ENCODE measurements around the gene USH2A. TPM values are rescaled to one million over a fixed set of nuclear protein-coding genes. Genes with fewer than 3 reads are reported as not detected.
A peak's percentile ranks its signal among the peaks of the same experiment; 100 is the strongest.

USH2A gene
- total RNA-seq, 1 donor from 2014 or later = not detected

DNA sequence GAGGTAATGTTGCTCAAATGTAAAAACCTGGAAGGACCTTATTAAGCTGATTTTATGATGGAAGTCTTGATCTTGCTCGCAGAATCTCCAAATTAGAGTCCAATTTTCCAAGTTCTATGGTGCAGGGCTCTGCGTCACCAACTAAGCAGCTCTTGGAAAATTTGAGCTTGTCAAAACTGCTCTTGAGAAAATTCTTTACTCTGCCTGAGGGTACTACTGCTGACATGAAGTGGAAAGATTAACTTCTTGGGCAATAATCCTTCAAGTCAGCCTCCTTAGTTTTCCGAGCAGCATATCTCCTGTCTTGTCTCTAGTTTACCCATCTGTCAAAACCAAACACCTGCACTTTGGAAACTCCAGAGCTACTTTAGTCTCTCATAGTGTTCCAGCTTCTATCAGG, 562.4 kb downstream of the USH2A start:
- no peak for DNase-seq (ENCODE audit: low read depth)
- TF ChIP-seq, protein P1, sequence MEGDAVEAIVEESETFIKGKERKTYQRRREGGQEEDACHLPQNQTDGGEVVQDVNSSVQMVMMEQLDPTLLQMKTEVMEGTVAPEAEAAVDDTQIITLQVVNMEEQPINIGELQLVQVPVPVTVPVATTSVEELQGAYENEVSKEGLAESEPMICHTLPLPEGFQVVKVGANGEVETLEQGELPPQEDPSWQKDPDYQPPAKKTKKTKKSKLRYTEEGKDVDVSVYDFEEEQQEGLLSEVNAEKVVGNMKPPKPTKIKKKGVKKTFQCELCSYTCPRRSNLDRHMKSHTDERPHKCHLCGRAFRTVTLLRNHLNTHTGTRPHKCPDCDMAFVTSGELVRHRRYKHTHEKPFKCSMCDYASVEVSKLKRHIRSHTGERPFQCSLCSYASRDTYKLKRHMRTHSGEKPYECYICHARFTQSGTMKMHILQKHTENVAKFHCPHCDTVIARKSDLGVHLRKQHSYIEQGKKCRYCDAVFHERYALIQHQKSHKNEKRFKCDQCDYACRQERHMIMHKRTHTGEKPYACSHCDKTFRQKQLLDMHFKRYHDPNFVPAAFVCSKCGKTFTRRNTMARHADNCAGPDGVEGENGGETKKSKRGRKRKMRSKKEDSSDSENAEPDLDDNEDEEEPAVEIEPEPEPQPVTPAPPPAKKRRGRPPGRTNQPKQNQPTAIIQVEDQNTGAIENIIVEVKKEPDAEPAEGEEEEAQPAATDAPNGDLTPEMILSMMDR (IDR thresholded peaks at IDR 0.05; ENCODE audit: insufficient read depth, low read length, poor library complexity, severe bottlenecking) = no peak
- H3K27me3 ChIP-seq (ENCODE audit: control insufficient read depth, insufficient read depth, low read length) = no peaks in the 10 kb centered on the region

DNA sequence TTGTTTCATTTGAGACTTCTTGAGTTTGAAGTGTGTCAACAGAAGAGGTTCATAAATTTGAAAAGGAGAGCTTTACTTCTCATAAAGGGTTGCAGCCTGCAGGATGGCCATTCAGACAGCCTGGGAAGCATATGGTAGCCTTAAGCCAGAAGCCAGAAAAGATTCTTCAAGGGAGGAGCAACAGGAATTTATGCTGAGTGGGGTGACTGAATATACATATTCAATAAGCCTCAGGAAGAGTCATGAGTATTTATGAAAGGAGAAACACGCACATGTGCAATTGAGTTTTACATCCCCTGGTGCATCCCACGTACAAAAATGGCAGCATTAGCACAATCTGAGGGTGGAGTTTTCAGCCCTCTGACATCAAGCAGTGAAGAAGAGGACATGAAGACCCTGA, 565.9 kb downstream of the USH2A start:
- no peaks in the 10 kb centered on the region for H3K36me3 ChIP-seq (ENCODE audit: control insufficient read depth, insufficient read depth, low read length)
- TF ChIP-seq, protein P1 (IDR thresholded peaks at IDR 0.05; ENCODE audit: insufficient read depth, low read length, poor library complexity, severe bottlenecking) = no peak
- no peaks in the 10 kb centered on the region for H3K27me3 ChIP-seq (ENCODE audit: control insufficient read depth, insufficient read depth, low read length)
- H3K4me3 ChIP-seq (ENCODE audit: low read depth, low read length) = no peak overlapping the region
- DNase-seq (ENCODE audit: low read depth) = no peak

More for the DNA sequence above, 562.4 kb downstream of the USH2A start:
- Histone ChIP-seq H3K36me3 (ENCODE audit: control insufficient read depth, insufficient read depth, low read length) (no peaks in the 10 kb centered on the region), H3K4me3 (ENCODE audit: low read depth, low read length) (no peak overlapping the region)

DNA sequence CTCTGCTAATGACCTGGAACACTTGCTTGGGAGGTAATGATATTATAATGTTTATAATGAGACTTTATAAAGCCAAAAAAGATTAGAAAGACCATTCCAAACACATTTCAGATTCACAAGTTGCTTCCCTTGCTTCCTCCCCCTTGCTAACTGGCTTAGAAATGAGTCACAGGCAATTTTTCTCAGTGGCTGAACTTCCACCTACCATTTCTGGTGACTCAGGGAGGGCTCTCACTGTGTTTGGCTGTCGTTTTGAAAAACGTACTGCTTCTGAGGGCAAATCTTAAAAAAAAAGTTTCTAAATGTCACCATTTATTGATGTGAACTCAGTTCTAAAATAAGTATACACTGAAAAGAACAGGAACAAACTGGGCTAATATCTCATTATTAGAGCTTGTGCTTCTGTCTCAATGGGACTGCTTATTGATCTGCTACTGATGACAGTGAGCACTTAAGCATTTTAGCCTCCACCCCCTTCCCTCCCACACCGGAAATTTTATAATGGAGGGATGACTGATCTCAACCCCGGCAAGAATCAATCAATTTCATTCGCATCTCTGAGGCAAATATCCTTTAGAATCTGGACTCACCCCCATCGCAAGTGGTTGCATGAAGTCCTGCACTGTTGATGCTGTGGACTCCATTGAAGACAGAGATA, 577.9 kb downstream of the USH2A start:
- Histone ChIP-seq H3K36me3 (ENCODE audit: control insufficient read depth, insufficient read depth, low read length) (no peaks in the 10 kb centered on the region), H3K27me3 (ENCODE audit: control insufficient read depth, insufficient read depth, low read length) (no peaks in the 10 kb centered on the region), H3K4me3 (ENCODE audit: low read depth, low read length) (no peak overlapping the region)
- TF ChIP-seq, protein P1 (IDR thresholded peaks at IDR 0.05; ENCODE audit: insufficient read depth, low read length, poor library complexity, severe bottlenecking) = no peak
- DNase-seq (ENCODE audit: low read depth) = peak; percentile 58

DNA sequence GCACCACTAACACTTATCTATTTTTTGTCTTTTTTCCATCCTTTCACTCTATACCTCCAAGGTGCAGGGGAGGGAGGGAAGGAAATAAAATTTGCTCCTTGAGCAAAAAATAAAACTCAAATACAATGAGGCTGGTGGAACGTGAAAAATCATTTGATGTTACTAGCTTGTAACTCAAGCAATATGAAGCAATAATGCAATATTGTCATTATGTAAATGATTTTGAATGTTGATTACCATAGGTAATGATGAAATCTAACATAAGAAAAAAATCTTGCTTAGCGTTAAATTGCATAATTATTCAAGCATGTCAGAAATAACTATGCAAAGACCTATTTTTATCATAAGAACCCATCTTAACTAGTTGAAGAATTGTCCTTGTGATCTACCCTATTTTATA, 578.5 kb downstream of the USH2A start:
- H3K36me3 ChIP-seq (ENCODE audit: control insufficient read depth, insufficient read depth, low read length) = no peaks in the 10 kb centered on the region
- no peak for DNase-seq (ENCODE audit: low read depth)
- TF ChIP-seq, protein P1 (IDR thresholded peaks at IDR 0.05; ENCODE audit: insufficient read depth, low read length, poor library complexity, severe bottlenecking) = no peak
- H3K27me3 ChIP-seq (ENCODE audit: control insufficient read depth, insufficient read depth, low read length) = no peaks in the 10 kb centered on the region
- H3K4me3 ChIP-seq (ENCODE audit: low read depth, low read length) = no peak overlapping the region

DNA sequence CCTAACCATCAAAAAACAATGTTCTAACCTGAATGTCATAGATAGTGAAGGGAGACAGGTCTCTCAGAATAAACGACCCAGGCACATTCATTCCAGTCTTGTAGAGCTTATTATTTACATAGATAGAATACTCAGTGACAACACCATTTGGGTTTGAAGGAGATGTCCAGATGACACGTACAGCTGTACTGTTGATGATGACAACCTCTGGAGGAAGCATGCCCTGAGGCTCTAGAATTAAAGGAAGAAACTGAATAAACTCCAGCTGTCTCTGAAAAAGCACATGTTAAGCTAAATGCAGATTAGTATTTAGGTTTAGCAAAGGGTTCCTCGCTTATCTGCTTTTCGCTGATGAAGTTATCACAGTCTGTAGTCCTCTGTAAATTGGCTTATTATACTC, 579.0 kb downstream of the USH2A start:
- H3K4me3 ChIP-seq (ENCODE audit: low read depth, low read length) = no peak overlapping the region
- DNase-seq (ENCODE audit: low read depth) = no peak
- no peaks in the 10 kb centered on the region for H3K27me3 ChIP-seq (ENCODE audit: control insufficient read depth, insufficient read depth, low read length)
- TF ChIP-seq, protein P1 (IDR thresholded peaks at IDR 0.05; ENCODE audit: insufficient read depth, low read length, poor library complexity, severe bottlenecking) = no peak
- no peaks in the 10 kb centered on the region for H3K36me3 ChIP-seq (ENCODE audit: control insufficient read depth, insufficient read depth, low read length)

DNA sequence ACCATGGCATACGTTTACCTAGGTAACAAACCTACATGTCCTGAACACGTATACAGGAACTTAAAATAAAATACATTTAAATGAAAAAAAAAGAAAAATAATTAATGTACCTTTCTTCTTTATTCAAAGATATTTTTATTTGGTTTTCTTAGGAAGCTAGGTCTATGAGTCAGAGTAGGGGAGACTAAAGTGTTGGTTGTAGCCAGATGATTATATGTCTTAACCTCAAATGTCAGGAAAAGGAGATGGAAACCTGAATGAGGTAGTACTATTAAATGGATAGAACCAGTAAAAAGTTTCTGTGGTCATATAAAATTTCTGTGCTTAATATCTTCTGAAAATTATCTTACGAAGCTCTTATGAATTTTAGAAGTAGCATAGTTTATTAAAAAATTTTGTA, 580.3 kb downstream of the USH2A start:
- no peak for DNase-seq (ENCODE audit: low read depth)
- Histone ChIP-seq H3K27me3 (ENCODE audit: control insufficient read depth, insufficient read depth, low read length) (no peaks in the 10 kb centered on the region), H3K36me3 (ENCODE audit: control insufficient read depth, insufficient read depth, low read length) (no peaks in the 10 kb centered on the region), H3K4me3 (ENCODE audit: low read depth, low read length) (no peak overlapping the region)
- TF ChIP-seq, protein P1 (IDR thresholded peaks at IDR 0.05; ENCODE audit: insufficient read depth, low read length, poor library complexity, severe bottlenecking) = no peak
